ENCODE measurements around the gene RAB5IF. TPM values are rescaled to one million over a fixed set of nuclear protein-coding genes. Genes with fewer than 3 reads are reported as not detected.

RAB5IF gene
- total and polyA plus RNA-seq, 2 of the 13 experiments (the other 11 are each of a cell fraction or from before 2014, with no cell fraction given) = 261 to 305 TPM

DNA sequence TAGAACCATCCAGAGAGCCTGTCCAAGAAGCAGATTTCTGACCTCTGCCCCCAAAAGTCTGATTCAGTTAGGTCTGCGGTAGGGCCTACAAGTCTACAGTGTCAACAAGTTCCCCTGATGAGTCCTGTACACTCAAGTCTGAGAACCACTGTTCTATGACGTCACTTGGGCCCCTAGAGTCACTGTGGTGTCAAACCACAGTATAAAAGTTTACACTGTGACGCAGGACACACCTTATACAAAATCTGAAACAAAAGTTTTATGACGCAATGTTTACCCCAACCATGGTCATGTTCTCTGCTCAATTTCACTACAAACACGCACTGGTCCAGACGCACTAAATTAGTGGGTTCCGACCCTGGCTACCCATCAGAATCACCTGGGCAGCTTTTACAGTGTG is 22.5 kb downstream of the RAB5IF start (continued):
- TF ChIP-seq EP300 (IDR thresholded peaks at IDR 0.05; ENCODE audit: low read depth in 2 of 2, low read length in 2 of 2) (no peak), EP300 (CRISPR knock-in tag; IDR thresholded peaks at IDR 0.05; ENCODE audit: borderline replicate concordance) (0 out of 2 replicates have a peak, but pooled peaks have one; percentile 22), MBNL3 (CRISPR knock-in tag; conservative IDR thresholded peaks at IDR 0.05) (no peak), CREB1 (IDR thresholded peaks at IDR 0.05) (peak; percentile 98), CREB1 (CRISPR knock-in tag; IDR thresholded peaks at IDR 0.05) (no peak; the same call in none of the 2 replicates), CREM (IDR thresholded peaks at IDR 0.05) (peak; percentile 70), CREM (CRISPR knock-in tag; IDR thresholded peaks at IDR 0.05) (no peak)
- TF ChIP-seq, protein P1, sequence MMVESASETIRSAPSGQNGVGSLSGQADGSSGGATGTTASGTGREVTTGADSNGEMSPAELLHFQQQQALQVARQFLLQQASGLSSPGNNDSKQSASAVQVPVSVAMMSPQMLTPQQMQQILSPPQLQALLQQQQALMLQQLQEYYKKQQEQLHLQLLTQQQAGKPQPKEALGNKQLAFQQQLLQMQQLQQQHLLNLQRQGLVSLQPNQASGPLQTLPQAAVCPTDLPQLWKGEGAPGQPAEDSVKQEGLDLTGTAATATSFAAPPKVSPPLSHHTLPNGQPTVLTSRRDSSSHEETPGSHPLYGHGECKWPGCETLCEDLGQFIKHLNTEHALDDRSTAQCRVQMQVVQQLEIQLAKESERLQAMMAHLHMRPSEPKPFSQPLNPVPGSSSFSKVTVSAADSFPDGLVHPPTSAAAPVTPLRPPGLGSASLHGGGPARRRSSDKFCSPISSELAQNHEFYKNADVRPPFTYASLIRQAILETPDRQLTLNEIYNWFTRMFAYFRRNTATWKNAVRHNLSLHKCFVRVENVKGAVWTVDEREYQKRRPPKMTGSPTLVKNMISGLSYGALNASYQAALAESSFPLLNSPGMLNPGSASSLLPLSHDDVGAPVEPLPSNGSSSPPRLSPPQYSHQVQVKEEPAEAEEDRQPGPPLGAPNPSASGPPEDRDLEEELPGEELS (CRISPR knock-in tag; IDR thresholded peaks at IDR 0.05) = peak; percentile 25; the same call in 1 of the 2 replicates
- TF ChIP-seq, protein P2, sequence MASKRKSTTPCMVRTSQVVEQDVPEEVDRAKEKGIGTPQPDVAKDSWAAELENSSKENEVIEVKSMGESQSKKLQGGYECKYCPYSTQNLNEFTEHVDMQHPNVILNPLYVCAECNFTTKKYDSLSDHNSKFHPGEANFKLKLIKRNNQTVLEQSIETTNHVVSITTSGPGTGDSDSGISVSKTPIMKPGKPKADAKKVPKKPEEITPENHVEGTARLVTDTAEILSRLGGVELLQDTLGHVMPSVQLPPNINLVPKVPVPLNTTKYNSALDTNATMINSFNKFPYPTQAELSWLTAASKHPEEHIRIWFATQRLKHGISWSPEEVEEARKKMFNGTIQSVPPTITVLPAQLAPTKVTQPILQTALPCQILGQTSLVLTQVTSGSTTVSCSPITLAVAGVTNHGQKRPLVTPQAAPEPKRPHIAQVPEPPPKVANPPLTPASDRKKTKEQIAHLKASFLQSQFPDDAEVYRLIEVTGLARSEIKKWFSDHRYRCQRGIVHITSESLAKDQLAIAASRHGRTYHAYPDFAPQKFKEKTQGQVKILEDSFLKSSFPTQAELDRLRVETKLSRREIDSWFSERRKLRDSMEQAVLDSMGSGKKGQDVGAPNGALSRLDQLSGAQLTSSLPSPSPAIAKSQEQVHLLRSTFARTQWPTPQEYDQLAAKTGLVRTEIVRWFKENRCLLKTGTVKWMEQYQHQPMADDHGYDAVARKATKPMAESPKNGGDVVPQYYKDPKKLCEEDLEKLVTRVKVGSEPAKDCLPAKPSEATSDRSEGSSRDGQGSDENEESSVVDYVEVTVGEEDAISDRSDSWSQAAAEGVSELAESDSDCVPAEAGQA (IDR thresholded peaks at IDR 0.05; ENCODE audit: low read depth) = 0 out of 2 replicates have a peak, but pooled peaks have one; percentile 15
- TF ChIP-seq, protein P2 (CRISPR knock-in tag; IDR thresholded peaks at IDR 0.05; ENCODE audit: borderline replicate concordance) = no peak

Measured in HepG2 (cell line).